ENCODE data around the gene CDC123.
"Not testable (repeated sequence)": the region's sequence is repeated elsewhere in the genome, so short reads cannot be mapped to it uniquely, and the experiment has no call there.

The CDC123 gene

DNA sequence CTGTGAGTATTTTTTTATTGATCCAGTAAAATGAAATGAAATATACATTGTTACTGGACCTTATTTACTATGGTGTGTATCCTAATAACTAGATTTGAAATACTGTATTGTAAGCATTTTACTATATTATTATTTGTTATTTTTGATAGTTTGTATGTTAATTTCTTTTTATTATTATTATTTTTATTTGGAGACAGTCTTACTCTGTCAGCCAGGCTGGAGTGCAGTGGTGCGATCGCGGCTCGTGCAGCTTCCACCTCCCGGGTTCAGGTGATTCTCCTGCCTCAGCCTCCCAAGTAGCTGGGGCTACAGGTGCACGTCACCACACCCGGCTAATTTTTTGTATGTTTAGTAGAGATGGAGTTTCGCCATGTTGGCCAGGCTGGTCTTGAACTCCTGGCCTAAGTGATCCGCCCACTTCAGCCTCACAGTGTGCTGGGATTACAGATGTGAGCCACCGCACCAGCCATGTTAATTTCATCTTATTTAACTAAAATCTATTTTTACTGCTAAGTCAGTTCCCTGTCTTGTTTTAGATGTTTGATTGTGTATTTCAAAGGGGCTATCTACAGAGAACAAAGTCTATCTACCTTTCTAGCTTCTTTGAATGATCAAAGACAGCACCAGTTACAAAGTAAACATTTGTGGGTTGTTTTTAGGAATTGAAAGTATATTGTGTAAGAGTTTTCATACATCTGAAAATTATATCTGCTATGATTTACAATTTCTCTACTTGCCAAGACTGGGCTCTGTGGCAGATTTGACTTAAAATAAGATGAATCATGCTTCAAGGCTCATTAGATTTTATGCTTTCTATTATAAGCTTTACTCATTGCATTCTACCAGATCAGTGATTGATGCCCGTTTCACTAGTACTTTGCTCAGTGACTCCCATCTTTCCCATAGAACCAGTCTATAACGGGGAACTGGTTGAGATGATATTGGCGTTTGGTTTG, 41.6 kb downstream of the CDC123 start:
- H3K4me3 ChIP-seq (ENCODE audit: low read depth in 1 of 2, low read length in 2 of 2): no peak overlapping the region
- no peak overlapping the region for H3K27ac ChIP-seq (ENCODE audit: low read depth, low read length)
- no peak overlapping the region for H3K9ac ChIP-seq (ENCODE audit: low read length)
- H3K4me1 ChIP-seq (ENCODE audit: insufficient read depth, low read length): peaks cover 31% of the 10 kb centered on the region
- no peaks in the 10 kb centered on the region for H3K27me3 ChIP-seq (ENCODE audit: control insufficient read depth in 1 of 2, insufficient read depth in 2 of 2, low read length in 2 of 2)
- H3K9me3 ChIP-seq (ENCODE audit: low read length): no peaks in the 10 kb centered on the region
- peaks cover 34% of the 10 kb centered on the region for H3K36me3 ChIP-seq (ENCODE audit: insufficient read depth, low read length)

DNA sequence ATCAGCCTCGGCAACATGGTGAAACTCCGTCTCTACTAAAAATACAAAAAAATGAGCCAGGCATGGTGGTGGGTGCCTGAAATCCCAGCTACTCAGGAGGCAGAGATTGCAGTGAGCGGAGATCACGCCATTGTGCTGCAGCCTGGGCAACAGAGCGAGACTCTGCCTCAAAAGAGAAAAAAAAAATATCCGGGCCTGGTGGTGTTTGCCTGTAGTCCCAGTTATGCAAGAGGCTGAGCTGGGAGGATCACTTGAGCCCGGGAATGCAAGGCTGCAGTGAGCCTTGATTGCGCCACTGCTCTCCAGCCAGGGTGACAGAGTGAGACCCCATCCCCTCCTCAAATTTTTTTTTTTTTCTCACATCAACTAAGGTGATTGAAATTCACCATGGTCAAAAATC, 42.8 kb downstream of the CDC123 start:
- Histone ChIP-seq H3K4me3 (ENCODE audit: low read depth in 1 of 2, low read length in 2 of 2) (no peak overlapping the region), H3K27ac (ENCODE audit: low read depth, low read length) (no peak overlapping the region), H3K9me3 (ENCODE audit: low read length) (no peaks in the 10 kb centered on the region), H3K36me3 (ENCODE audit: insufficient read depth, low read length) (peaks cover 31% of the 10 kb centered on the region), H3K9ac (ENCODE audit: low read length) (no peak overlapping the region), H3K27me3 (ENCODE audit: control insufficient read depth in 1 of 2, insufficient read depth in 2 of 2, low read length in 2 of 2) (no peaks in the 10 kb centered on the region), H3K4me1 (ENCODE audit: insufficient read depth, low read length) (peaks cover 31% of the 10 kb centered on the region)

DNA sequence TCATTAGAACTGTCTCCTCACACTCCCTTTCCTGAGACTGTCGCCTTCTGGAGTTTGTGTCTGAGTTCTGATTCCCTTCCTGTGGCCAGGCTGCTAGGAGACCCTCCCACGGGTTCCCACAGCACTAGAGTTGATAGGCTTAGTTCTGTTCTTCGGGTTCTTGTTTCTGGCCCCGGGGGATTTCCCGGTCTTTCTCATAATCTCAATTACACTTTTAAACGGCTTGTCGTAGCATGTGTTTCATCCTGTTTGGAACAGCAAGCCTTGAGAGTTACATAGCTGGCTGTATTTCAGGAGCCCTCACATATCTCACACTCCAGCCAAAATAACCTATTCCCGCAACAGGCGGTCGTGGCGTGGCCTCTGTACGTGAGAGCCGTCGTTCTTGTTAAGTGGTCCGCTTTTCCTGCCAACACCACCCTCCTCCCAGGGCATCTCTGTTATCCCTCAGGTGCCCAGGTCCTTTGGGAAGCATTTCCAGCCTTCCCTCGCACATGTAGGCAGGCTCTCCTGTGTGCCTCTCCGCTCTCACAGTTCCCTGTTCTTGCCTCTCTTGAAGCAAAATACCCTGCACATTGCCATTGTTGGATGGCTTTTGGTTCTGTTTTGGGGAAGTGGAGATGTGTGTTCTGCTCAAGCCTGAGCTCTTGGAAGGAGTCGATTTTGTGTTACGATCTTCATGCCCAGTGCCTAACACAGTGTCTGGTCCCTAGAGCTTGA, 46.0 kb downstream of the CDC123 start:
- peak overlapping the region; percentile 59 for H3K27ac ChIP-seq (ENCODE audit: low read depth, low read length)
- H3K36me3 ChIP-seq (ENCODE audit: insufficient read depth, low read length): peaks cover 47% of the 10 kb centered on the region
- peak overlapping the region in 1 of 2 donors; percentile 17 for H3K4me3 ChIP-seq (ENCODE audit: low read depth in 1 of 2, low read length in 2 of 2)
- H3K9ac ChIP-seq (ENCODE audit: low read length): no peak overlapping the region
- H3K27me3 ChIP-seq (ENCODE audit: control insufficient read depth in 1 of 2, insufficient read depth in 2 of 2, low read length in 2 of 2): no peaks in the 10 kb centered on the region
- H3K9me3 ChIP-seq (ENCODE audit: low read length): no peaks in the 10 kb centered on the region
- peaks cover 14% of the 10 kb centered on the region for H3K4me1 ChIP-seq (ENCODE audit: insufficient read depth, low read length)

DNA sequence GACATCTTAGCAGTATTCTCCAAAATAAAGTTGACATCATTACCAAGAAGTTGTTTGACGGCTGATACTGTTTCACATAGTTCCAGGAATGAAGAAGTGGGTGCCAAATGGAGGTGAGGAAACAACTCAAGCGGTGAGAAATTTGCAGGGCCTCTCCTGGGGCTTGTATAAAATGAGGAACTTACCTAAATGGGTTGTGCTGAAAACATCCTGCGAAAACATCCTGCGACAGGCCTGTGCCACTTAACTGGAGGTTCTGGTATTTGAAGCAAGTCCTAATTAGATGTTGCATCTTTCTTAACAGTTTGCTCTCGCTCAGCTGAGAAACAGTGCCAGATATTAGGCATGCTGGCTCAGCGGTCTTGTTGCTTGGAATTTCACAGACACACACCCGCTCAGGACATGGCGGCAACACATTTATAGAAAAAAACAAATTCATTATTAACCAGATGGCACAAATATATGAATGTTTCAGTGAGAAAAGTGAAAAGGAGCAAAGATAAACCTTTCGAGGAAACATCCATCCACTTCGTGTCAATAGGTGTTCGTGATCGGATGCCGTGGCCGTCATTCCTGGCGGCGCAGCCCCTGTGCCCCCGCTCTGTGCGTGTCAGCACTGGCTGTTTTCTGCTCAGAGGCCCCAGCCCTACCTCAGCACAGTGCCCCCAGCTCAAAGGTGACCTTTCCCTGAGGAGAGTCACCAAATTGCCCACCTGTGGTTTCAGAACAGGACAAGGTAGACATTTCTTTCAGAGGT, 48.1 kb downstream of the CDC123 start:
- H3K27ac ChIP-seq (ENCODE audit: low read depth, low read length): no peak overlapping the region
- H3K4me3 ChIP-seq (ENCODE audit: low read depth in 1 of 2, low read length in 2 of 2): no peak overlapping the region
- peaks cover 14% of the 10 kb centered on the region for H3K4me1 ChIP-seq (ENCODE audit: insufficient read depth, low read length)
- no peaks in the 10 kb centered on the region for H3K27me3 ChIP-seq (ENCODE audit: control insufficient read depth in 1 of 2, insufficient read depth in 2 of 2, low read length in 2 of 2)
- no peak overlapping the region for H3K9ac ChIP-seq (ENCODE audit: low read length)
- no peaks in the 10 kb centered on the region for H3K9me3 ChIP-seq (ENCODE audit: low read length)
- H3K36me3 ChIP-seq (ENCODE audit: insufficient read depth, low read length): peaks cover 36% of the 10 kb centered on the region

DNA sequence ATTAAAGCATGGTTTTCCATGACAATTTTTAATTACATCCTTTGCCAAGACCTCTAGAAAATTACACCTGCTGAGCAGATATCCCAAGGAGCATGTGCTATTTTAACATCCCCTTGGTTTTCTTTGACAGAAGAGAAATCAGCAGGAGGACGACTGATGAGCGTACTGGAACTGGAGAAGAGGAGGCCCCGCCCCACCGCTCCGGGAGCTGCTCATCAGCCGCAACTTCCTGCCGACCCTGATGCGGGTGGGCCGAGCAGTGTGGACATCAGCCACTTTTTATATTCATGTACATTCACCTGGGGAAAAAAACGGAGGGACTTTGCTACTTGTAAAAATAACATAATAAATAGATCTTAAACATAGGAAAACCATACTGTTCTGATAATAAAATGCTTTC, 54.2 kb downstream of the CDC123 start:
- peaks cover 28% of the 10 kb centered on the region for H3K36me3 ChIP-seq (ENCODE audit: insufficient read depth, low read length)
- H3K27ac ChIP-seq (ENCODE audit: low read depth, low read length): no peak overlapping the region
- H3K4me1 ChIP-seq (ENCODE audit: insufficient read depth, low read length): no peaks in the 10 kb centered on the region
- H3K9me3 ChIP-seq (ENCODE audit: low read length): no peaks in the 10 kb centered on the region
- no peak overlapping the region for H3K4me3 ChIP-seq (ENCODE audit: low read depth in 1 of 2, low read length in 2 of 2)
- no peaks in the 10 kb centered on the region for H3K27me3 ChIP-seq (ENCODE audit: control insufficient read depth in 1 of 2, insufficient read depth in 2 of 2, low read length in 2 of 2)
- H3K9ac ChIP-seq (ENCODE audit: low read length): no peak overlapping the region

DNA sequence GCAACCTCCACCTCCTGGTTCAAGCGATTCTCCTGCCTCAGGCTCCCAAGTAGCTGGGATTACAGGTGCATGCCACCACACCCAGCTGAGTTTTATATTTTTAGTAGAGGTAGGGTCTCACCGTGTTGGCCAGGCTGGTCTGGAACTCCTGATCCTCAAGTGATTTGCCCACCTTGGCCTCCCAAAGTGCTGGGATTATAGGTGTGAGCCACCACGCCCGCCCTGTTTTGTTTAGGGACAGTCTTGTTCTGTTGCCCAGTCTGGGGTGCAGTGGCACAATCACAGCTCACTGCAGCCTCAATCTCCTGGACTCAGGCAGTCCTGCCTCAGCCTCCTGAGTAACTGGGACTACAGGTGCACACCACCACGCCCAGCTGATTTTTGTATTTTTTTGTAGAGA, 54.7 kb downstream of the CDC123 start:
- not testable (repeated sequence) for H3K4me3 ChIP-seq (ENCODE audit: low read depth in 1 of 2, low read length in 2 of 2); H3K9ac ChIP-seq (ENCODE audit: low read length); H3K4me1 ChIP-seq (ENCODE audit: insufficient read depth, low read length); H3K27ac ChIP-seq (ENCODE audit: low read depth, low read length); H3K27me3 ChIP-seq (ENCODE audit: control insufficient read depth in 1 of 2, insufficient read depth in 2 of 2, low read length in 2 of 2); H3K9me3 ChIP-seq (ENCODE audit: low read length)
- peaks cover 27% of the 10 kb centered on the region for H3K36me3 ChIP-seq (ENCODE audit: insufficient read depth, low read length)

DNA sequence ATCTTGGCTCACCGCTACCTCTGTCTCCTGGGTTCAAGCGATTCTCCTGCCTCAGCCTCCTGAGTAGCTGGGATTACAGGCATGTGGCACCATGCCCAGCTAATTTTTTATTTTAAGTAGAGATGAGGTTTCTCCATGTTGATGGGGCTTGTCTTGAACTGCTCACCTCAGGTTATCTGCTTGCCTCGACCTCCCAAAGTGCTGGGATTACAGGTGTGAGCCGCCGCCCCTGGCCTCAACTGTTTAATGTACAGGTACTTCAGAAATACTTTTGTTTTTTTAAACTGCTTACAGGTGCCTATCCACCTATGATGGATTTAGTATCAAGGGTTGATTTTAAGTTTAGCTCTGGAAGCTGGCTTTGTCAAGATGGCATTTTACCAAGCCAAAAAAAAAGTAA, 55.6 kb downstream of the CDC123 start:
- Histone ChIP-seq H3K9me3 (ENCODE audit: low read length) (no peaks in the 10 kb centered on the region), H3K27ac (ENCODE audit: low read depth, low read length) (no peak overlapping the region), H3K9ac (ENCODE audit: low read length) (no peak overlapping the region), H3K36me3 (ENCODE audit: insufficient read depth, low read length) (peaks cover 18% of the 10 kb centered on the region), H3K4me1 (ENCODE audit: insufficient read depth, low read length) (no peaks in the 10 kb centered on the region), H3K4me3 (ENCODE audit: low read depth in 1 of 2, low read length in 2 of 2) (no peak overlapping the region), H3K27me3 (ENCODE audit: control insufficient read depth in 1 of 2, insufficient read depth in 2 of 2, low read length in 2 of 2) (no peaks in the 10 kb centered on the region)

DNA sequence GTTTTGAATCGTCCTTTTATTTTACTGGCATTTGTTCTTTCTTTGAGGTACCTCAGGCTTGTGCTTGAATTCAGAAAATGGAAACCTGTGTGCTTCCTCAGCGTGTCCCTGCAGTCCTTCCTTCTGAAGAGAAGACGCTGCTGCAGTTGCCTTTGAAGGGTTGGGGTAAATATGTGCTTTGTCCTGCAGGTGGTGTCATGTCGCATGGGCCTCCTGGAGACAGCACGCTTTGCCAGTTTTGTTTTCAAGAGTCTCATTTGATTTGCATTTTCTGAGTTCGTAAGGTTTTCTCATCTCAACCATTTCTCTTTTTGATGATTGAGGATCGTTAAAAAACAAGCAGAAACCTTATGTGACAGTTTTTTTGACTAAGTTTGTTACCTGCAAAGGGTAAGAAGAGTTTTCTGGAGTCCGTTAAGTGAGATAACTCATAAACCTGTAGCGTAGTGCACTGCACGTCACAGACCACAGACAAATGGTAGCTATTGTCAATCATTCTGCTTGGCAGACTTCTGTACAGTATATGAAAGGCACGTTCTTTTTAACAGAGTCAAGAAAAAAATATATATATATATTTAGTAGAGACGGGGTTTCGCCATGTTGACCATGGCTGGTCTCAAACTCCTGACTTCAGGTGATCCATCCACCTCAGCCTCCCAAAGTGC, 57.0 kb downstream of the CDC123 start:
- H3K9ac ChIP-seq (ENCODE audit: low read length): no peak overlapping the region
- no peaks in the 10 kb centered on the region for H3K9me3 ChIP-seq (ENCODE audit: low read length)
- no peaks in the 10 kb centered on the region for H3K4me1 ChIP-seq (ENCODE audit: insufficient read depth, low read length)
- H3K36me3 ChIP-seq (ENCODE audit: insufficient read depth, low read length): peaks cover 9% of the 10 kb centered on the region
- no peak overlapping the region for H3K4me3 ChIP-seq (ENCODE audit: low read depth in 1 of 2, low read length in 2 of 2)
- no peak overlapping the region for H3K27ac ChIP-seq (ENCODE audit: low read depth, low read length)
- H3K27me3 ChIP-seq (ENCODE audit: control insufficient read depth in 1 of 2, insufficient read depth in 2 of 2, low read length in 2 of 2): no peaks in the 10 kb centered on the region

DNA sequence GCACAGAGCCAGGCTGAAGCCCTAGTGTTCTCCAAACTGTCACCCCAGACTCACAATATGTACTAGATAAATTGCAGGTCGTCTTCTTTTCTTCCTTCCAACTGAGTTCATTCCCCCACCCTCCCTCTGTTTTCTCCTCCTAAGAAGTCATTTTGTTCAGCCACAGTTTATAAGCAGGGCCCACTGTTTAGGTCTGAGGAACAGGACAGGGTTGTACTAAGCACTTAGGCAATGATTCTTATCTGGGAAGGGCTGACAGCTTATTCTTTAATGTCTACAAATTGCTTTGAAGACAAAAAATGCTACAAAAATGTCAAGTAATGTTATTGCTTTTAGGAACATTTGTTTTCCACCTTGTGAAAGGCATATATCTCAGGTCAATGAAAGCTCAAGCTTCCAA, 59.1 kb downstream of the CDC123 start:
- Histone ChIP-seq H3K36me3 (ENCODE audit: insufficient read depth, low read length) (no peaks in the 10 kb centered on the region), H3K4me3 (ENCODE audit: low read depth in 1 of 2, low read length in 2 of 2) (no peak overlapping the region), H3K27me3 (ENCODE audit: control insufficient read depth in 1 of 2, insufficient read depth in 2 of 2, low read length in 2 of 2) (no peaks in the 10 kb centered on the region), H3K27ac (ENCODE audit: low read depth, low read length) (no peak overlapping the region), H3K9ac (ENCODE audit: low read length) (no peak overlapping the region), H3K9me3 (ENCODE audit: low read length) (no peaks in the 10 kb centered on the region), H3K4me1 (ENCODE audit: insufficient read depth, low read length) (no peaks in the 10 kb centered on the region)

DNA sequence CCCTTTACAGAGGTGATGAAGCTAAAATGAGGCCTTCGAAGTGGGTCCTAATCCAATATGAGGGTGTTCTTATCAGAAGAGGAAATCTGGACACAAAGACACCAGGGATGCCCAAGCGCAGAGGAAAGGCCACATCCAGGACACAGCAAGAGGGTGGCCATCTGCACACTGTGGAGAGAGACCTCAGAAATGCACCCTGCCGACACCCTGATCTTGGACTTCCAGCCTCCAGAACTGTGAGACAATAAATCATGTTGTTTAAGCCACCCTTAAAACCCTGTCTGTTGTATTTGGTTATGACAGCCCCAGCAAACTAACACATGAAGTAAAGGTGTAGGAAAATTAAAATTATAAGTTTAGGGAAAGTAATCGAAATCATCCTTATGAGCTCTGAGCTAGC, 64.0 kb downstream of the CDC123 start:
- no peak overlapping the region for H3K9ac ChIP-seq (ENCODE audit: low read length)
- no peak overlapping the region for H3K27ac ChIP-seq (ENCODE audit: low read depth, low read length)
- H3K27me3 ChIP-seq (ENCODE audit: control insufficient read depth in 1 of 2, insufficient read depth in 2 of 2, low read length in 2 of 2): no peaks in the 10 kb centered on the region
- H3K9me3 ChIP-seq (ENCODE audit: low read length): no peaks in the 10 kb centered on the region
- H3K4me3 ChIP-seq (ENCODE audit: low read depth in 1 of 2, low read length in 2 of 2): no peak overlapping the region
- no peaks in the 10 kb centered on the region for H3K36me3 ChIP-seq (ENCODE audit: insufficient read depth, low read length)
- H3K4me1 ChIP-seq (ENCODE audit: insufficient read depth, low read length): peaks cover 9% of the 10 kb centered on the region
